GM12891 (cell line): ENCODE data around the gene RAB28.

Source experiments
- PAX5 ChIP-seq: IDR thresholded peaks from 2 replicates; pipeline ENCODE4 v1.6.1; 2011; ENCODE audit warnings: low read length, moderate library complexity, mild to moderate bottlenecking; ENCODE audit not compliant: insufficient read depth, severe bottlenecking
- POLR2A ChIP-seq: IDR thresholded peaks from 2 replicates; pipeline ENCODE4 v1.6.1; 2011; ENCODE audit warnings: low read depth, low read length, control low read depth
- POLR2AphosphoS5 ChIP-seq: IDR thresholded peaks from 2 replicates; pipeline ENCODE4 v1.6.1; 2011; ENCODE audit warnings: low read depth, low read length, control low read depth
- POU2F2 ChIP-seq: IDR thresholded peaks from 2 replicates; pipeline ENCODE4 v1.6.1; 2011; ENCODE audit warnings: low read depth, mild to moderate bottlenecking, control low read depth, low read length, moderate library complexity

DNA sequence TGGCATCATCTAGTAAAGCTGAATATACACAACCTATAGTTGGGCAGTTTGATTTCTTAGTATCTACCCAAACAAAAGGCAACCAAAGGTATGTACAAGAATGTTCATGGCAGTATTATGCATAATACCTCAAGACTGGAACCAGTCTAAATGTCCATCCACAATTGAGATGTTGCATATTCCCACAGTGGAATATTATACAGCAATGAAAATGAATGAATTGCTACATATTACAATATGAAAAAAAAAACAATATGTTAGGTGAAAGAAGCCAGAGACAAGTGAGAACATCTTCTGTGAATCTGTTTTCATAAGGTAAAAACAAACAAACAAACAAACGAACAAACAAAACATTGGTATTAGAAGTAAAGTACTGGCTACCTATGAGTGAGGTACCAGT is 11.6 kb upstream of the RAB28 start:
- TF ChIP-seq POLR2A, result no peak
- TF ChIP-seq PAX5, result no peak
- TF ChIP-seq POLR2AphosphoS5, result no peak
- TF ChIP-seq POU2F2, result no peak
